ENCODE measurements around the gene KATNBL1. TPM values are rescaled to one million over a fixed set of nuclear protein-coding genes. Genes with fewer than 3 reads are reported as not detected.

Gene KATNBL1
- total and polyA plus RNA-seq, 2 donors (not counting 3 experiments of a cell fraction or from before 2014, with no cell fraction given) = 14.1 to 56.8 TPM

DNA sequence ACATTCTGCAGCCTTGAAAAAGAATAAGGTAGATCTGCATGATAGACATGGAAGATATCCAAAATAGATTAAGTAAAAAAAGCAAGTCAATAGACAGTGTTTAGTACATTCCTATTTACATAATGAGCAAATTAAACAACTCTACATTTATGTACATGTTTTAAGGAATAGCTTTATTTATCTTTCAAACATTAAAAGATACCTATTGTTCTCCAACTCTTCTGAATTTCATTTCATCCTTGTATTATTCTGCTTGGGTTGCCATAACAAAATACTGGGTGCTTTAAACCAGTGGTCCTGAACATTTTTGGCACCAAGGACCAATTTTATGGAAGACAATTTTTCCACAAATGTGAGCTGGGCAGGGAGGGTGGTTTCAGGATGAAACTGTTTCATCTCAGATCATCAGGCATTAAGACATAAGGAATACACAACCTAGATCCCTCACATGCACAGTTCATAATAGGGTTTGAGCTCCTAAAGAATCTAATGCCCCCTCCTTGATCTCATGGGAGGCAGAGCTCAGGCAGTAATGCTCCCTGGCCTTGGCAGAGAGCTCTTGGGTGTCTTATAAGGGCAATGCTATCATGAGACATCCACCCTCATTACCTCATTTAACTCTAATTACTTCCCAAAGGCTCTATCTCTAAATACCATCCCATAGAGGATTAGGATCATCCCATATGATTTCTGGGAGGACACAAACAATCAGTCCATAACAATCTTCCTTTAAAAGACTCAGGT, 6.8 kb upstream of the KATNBL1 start:
- Histone ChIP-seq H4K20me1 (replicated peaks; ENCODE audit: control insufficient read depth, extremely low read depth, insufficient read depth, low read length) (no peaks in the 10 kb centered on the region), H2AFZ (ENCODE audit: low read depth, low read length) (no peak overlapping the region), H3K4me1 (ENCODE audit: control insufficient read depth, extremely low read depth, insufficient read depth, low read length) (no peaks in the 10 kb centered on the region), H3K9me3 (replicated peaks; ENCODE audit: control insufficient read depth, insufficient read depth, low read length) (no peaks in the 10 kb centered on the region), H3K27me3 (ENCODE audit: control insufficient read depth in 2 of 2, insufficient read depth in 2 of 2, low read length in 2 of 2) (no peaks in the 10 kb centered on the region), H3K4me2 (ENCODE audit: insufficient read depth, low read length) (no peak overlapping the region), H3K36me3 (ENCODE audit: control insufficient read depth in 2 of 2, extremely low read depth in 1 of 2, insufficient read depth in 2 of 2, low read length in 2 of 2) (no peaks in the 10 kb centered on the region), H3K9ac (replicated peaks; ENCODE audit: extremely low read depth, insufficient read depth, low read length) (no peak overlapping the region), H3K27ac (ENCODE audit: insufficient read depth, low read depth, low read length) (no peak overlapping the region), H3K4me3 (replicated peaks in 1 of 3; ENCODE audit: insufficient read depth in 1 of 3, low read depth in 1 of 3, low read length in 3 of 3) (no peak overlapping the region), H3K79me2 (ENCODE audit: control insufficient read depth, insufficient read depth, low read length) (no peaks in the 10 kb centered on the region), H3K9me1 (replicated peaks; ENCODE audit: control insufficient read depth, extremely low read depth, insufficient read depth, low read length) (no peaks in the 10 kb centered on the region)
- intact Hi-C loops (cut with micrococcal nuclease) (no loop called here), dilution Hi-C loops (cut with MboI; ENCODE audit: extremely low pct_ligation_motif_present, low sequenced_read_pairs) (no loop called here)
- no TSS peak for BruUV-seq (replicated peaks)
- DNase-seq (ENCODE audit: low read depth, low spot score) (no peak), FAIRE-seq (no peak)
- ChIA-PET CTCF (interaction anchor here (2.1 to 2.8 kb wide), 2 partner anchors 7 to 107 kb away, joined by 9 to 16 read pairs; partner anchors contain the start of gene KATNBL1), POLR2A (no interaction called here)
- TF ChIP-seq, protein P1, sequence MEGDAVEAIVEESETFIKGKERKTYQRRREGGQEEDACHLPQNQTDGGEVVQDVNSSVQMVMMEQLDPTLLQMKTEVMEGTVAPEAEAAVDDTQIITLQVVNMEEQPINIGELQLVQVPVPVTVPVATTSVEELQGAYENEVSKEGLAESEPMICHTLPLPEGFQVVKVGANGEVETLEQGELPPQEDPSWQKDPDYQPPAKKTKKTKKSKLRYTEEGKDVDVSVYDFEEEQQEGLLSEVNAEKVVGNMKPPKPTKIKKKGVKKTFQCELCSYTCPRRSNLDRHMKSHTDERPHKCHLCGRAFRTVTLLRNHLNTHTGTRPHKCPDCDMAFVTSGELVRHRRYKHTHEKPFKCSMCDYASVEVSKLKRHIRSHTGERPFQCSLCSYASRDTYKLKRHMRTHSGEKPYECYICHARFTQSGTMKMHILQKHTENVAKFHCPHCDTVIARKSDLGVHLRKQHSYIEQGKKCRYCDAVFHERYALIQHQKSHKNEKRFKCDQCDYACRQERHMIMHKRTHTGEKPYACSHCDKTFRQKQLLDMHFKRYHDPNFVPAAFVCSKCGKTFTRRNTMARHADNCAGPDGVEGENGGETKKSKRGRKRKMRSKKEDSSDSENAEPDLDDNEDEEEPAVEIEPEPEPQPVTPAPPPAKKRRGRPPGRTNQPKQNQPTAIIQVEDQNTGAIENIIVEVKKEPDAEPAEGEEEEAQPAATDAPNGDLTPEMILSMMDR (IDR thresholded peaks at IDR 0.05; ENCODE audit: extremely low read depth in 1 of 2, insufficient read depth in 1 of 2, low read depth in 1 of 2, low read length in 2 of 2) = no peak
- TF ChIP-seq POLR2AphosphoS5 (IDR thresholded peaks at IDR 0.05; ENCODE audit: insufficient read depth, low read depth, low read length) (no peak), JUN (IDR thresholded peaks at IDR 0.05; ENCODE audit: borderline replicate concordance, insufficient read depth, insufficient read length, low read depth) (no peak), MYC (IDR thresholded peaks at IDR 0.05; ENCODE audit: low read depth, low read length) (no peak), GATA2 (IDR thresholded peaks at IDR 0.05; ENCODE audit: insufficient read depth, insufficient read length, low read depth, low read length) (no peak), FOS (IDR thresholded peaks at IDR 0.05; ENCODE audit: borderline replicate concordance, insufficient read depth, low read length) (no peak), POLR2A (IDR thresholded peaks at IDR 0.05; ENCODE audit: low read depth, low read length) (no peak), EZH2 (IDR thresholded peaks at IDR 0.05; ENCODE audit: borderline replicate concordance, low read depth, low read length, severe bottlenecking) (no peak)
- TF ChIP-seq, protein P2, sequence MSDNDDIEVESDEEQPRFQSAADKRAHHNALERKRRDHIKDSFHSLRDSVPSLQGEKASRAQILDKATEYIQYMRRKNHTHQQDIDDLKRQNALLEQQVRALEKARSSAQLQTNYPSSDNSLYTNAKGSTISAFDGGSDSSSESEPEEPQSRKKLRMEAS (IDR thresholded peaks at IDR 0.05; ENCODE audit: insufficient read depth, insufficient read length) = no peak

Measured in endothelial cell of umbilical vein (primary cell).